Hair follicle dermal papilla cell (primary cell): ENCODE data around the gene ERO1B. TPM values are rescaled to one million over a fixed set of nuclear protein-coding genes. Genes with fewer than 3 reads are reported as not detected.

ENCODE experiments used
- small RNA-seq: library from RNA; depleted of rRNA; stranded (forward); fragments of <200 nt; gene quantifications from one replicate; pipeline ENCODE3, GENCODE V24; 2012
- total RNA-seq: library from RNA; depleted of rRNA; stranded (reverse); fragments of >200 nt; gene quantifications from 2 replicates; pipeline ENCODE4 v1.2.3, GENCODE V29; 2012

The ERO1B gene
- 5.7 and 6.3 TPM in 2 replicates for total RNA-seq

GRCh38 chr1:236281654-236282424 lies at the start of gene ERO1B:
TSS of gene ERO1B (minus strand) at chr1:236281958. CDS start at chr1:236281783, 175 bp downstream.

Small RNA genes lying within 50 kb of the gene (small RNA-seq; reads per million reads assigned to genes)
- 120 reads per million, percentile 98 among the genes with 10 or more reads in this experiment for gene RNU2-70P

Other genes starting within 250 kb of the ERO1B start
- gene NID1, start 216.9 kb downstream of the ERO1B start, total RNA-seq, result 148 and 219 TPM in 2 replicates
- 10.2 and 17.7 TPM in 2 replicates for gene GPR137B, start 139.4 kb downstream of the ERO1B start, total RNA-seq
- 0.49 and 0.65 TPM in 2 replicates for gene EDARADD, start 112.3 kb upstream of the ERO1B start, total RNA-seq
- 64.0 and 70.1 TPM in 2 replicates for gene LGALS8, start 242.0 kb upstream of the ERO1B start, total RNA-seq